K562 (cell line): ENCODE results near the gene NCKIPSD. TPM values are rescaled to one million over a fixed set of nuclear protein-coding genes. Genes with fewer than 3 reads are reported as not detected.

Experiments
- ATAC-seq: fragments of 200-7000 bp; cut with Tn5 transposase; 3 replicates; pipeline ENCODE4 v1.9.1; 2020; ENCODE audit warnings: moderate library complexity
- BruUV-seq: library from RNA; stranded (reverse); fragments of 400-500 nt; replicated peaks from 2 replicates; lab custom pipeline; 2021; lab: Mats Ljungman, UMichigan
- CTCF ChIA-PET: fragments of 300-600 bp; formaldehyde crosslinking; extraction: SDS; loops from one replicate; lab custom pipeline; 2021; ENCODE audit warnings: low intra/inter-chr PET ratio; lab: Yijun Ruan, JAX
- POLR2A ChIA-PET: fragments of 300-600, 350-650 bp; sonication (Branson Sonifier 250); formaldehyde crosslinking; extraction: SDS; loops from one replicate; lab custom pipeline; 2021; ENCODE audit warnings: antibody characterized with exemption, inconsistent platforms; lab: Yijun Ruan, JAX
- DNase-seq, 4 experiments: peaks; one replicate each; pipeline versions ENCODE4 v3.0.0 to v3.0.0-alpha.2; 2011 to 2018; ENCODE audit warnings: low spot score in 3 of 4, mixed read lengths in 3 of 4; ENCODE audit errors: extremely low read depth in 1 of 4
- FAIRE-seq: peaks from 2 replicates; lab custom pipeline; 2011; peaks lifted over from hg19 to GRCh38; lab: Jason Lieb, UNC
- H2AFZ ChIP-seq: 2 replicates; pipeline ENCODE4 v1.6.0; 2011; ENCODE audit warnings: low read depth, low read length, control low read depth, inconsistent platforms
- H3K27ac ChIP-seq: fragments of 200-600 bp; 3 replicates; pipeline ENCODE4 v1.8.0; 2011; ENCODE audit warnings: low read depth, mild to moderate bottlenecking, control low read depth, inconsistent platforms, low read length, moderate library complexity, mixed read lengths; ENCODE audit errors: extremely low read depth
- H3K27me3 ChIP-seq, 2 experiments: fragments of 300-600 bp in 1 of 2; 2 replicates in 1 of 2; 3 replicates in 1 of 2; pipeline versions ENCODE4 v1.6.0 to v1.8.0; 2011; ENCODE audit warnings: inconsistent platforms in 2 of 2, low read length in 2 of 2, mild to moderate bottlenecking in 1 of 2, mixed read lengths in 1 of 2, moderate library complexity in 1 of 2; ENCODE audit not compliant: control insufficient read depth in 2 of 2, insufficient read depth in 2 of 2
- H3K36me3 ChIP-seq: fragments of 300-600 bp; 3 replicates; pipeline ENCODE4 v1.8.0; 2011; ENCODE audit warnings: mild to moderate bottlenecking, low read length, inconsistent platforms; ENCODE audit not compliant: control insufficient read depth, insufficient read depth
- H3K4me1 ChIP-seq, 2 experiments: fragments of 200-600 bp in 1 of 2; replicated peaks in 1 of 2; 2 replicates in 1 of 2; 3 replicates in 1 of 2; pipeline versions ENCODE4 v1.5.1 to v1.8.0; 2011; ENCODE audit warnings: inconsistent platforms in 2 of 2, low read length in 2 of 2, mild to moderate bottlenecking in 1 of 2, mixed read lengths in 1 of 2, moderate library complexity in 1 of 2; ENCODE audit not compliant: control insufficient read depth in 2 of 2, insufficient read depth in 2 of 2
- H3K4me2 ChIP-seq: 2 replicates; pipeline ENCODE4 v1.6.1; 2011; ENCODE audit warnings: low read length, control low read depth, inconsistent platforms, mixed read lengths; ENCODE audit not compliant: insufficient read depth
- H3K4me3 ChIP-seq: fragments of 200-600 bp; sonication (generic), shearing (Covaris generic); 2 replicates; pipeline ENCODE4 v1.5.1; 2016; ENCODE audit warnings: control low read depth, inconsistent platforms
- H3K79me2 ChIP-seq: fragments of 200-600 bp; 3 replicates; pipeline ENCODE4 v1.8.0; 2011; ENCODE audit warnings: low read length, inconsistent platforms; ENCODE audit not compliant: control insufficient read depth, insufficient read depth
- H3K9ac ChIP-seq, 2 experiments: 2 replicates each; pipeline versions ENCODE4 v1.6.0 to v1.6.1; 2011; ENCODE audit warnings: low read depth in 2 of 2, low read length in 2 of 2, control low read depth in 1 of 2, inconsistent platforms in 1 of 2, mild to moderate bottlenecking in 1 of 2, mixed read lengths in 1 of 2; ENCODE audit not compliant: insufficient read depth in 1 of 2
- H3K9me1 ChIP-seq: one replicate; pipeline ENCODE4 v1.6.0; 2011; ENCODE audit warnings: inconsistent platforms, mild to moderate bottlenecking, low read length, moderate library complexity; ENCODE audit not compliant: control insufficient read depth, insufficient read depth
- H3K9me3 ChIP-seq: replicated peaks from 2 replicates; pipeline ENCODE4 v1.5.1; 2011; ENCODE audit warnings: low read depth, low read length, inconsistent platforms; ENCODE audit not compliant: control insufficient read depth, insufficient read depth
- H4K20me1 ChIP-seq: replicated peaks from 2 replicates; pipeline ENCODE4 v1.6.1; 2011; ENCODE audit warnings: low read length, inconsistent platforms, mixed read lengths; ENCODE audit not compliant: control insufficient read depth, insufficient read depth
- ATF4 ChIP-seq: fragments of 450-650 bp; formaldehyde crosslinking; IDR thresholded peaks from 2 replicates; pipeline ENCODE4 v1.4.0; 2022; ENCODE audit warnings: mild to moderate bottlenecking, moderate library complexity
- CBFA2T2 ChIP-seq: fragments of 450-650 bp; conservative IDR thresholded peaks from 2 replicates; pipeline ENCODE4 v1.6.1; 2017; ENCODE audit warnings: mild to moderate bottlenecking
- CBX2 ChIP-seq: fragments of 200-600 bp; sonication (generic); IDR thresholded peaks from one replicate; pipeline ENCODE4 v1.6.1; 2012; ENCODE audit warnings: mild to moderate bottlenecking, low read length, inconsistent platforms; ENCODE audit not compliant: insufficient read depth, poor library complexity, severe bottlenecking
- FOXA3 ChIP-seq, 2 experiments: fragments of 450-650 bp in 1 of 2; sonication (generic) in 1 of 2; formaldehyde crosslinking; IDR thresholded peaks in 1 of 2; conservative IDR thresholded peaks in 1 of 2; 2 replicates each; pipeline versions ENCODE4 v1.4.0 to v1.8.0; 2020 to 2022; ENCODE audit warnings: mild to moderate bottlenecking in 2 of 2, missing genetic modification reagents in 1 of 2
- MECOM ChIP-seq: fragments of 250-450 bp; sonication (Bioruptor Pico); IDR thresholded peaks from 2 replicates; pipeline ENCODE4 v1.8.0; 2022; ENCODE audit warnings: inconsistent platforms
- NFIC ChIP-seq: fragments of 450-650 bp; IDR thresholded peaks from 2 replicates; pipeline ENCODE4 v1.6.1; 2017; ENCODE audit warnings: mild to moderate bottlenecking, inconsistent platforms
- NR2F6 ChIP-seq: fragments of 450-650 bp; formaldehyde crosslinking; IDR thresholded peaks from 2 replicates; pipeline ENCODE4 v1.4.0; 2020; ENCODE audit warnings: mild to moderate bottlenecking
- POLR2G ChIP-seq: fragments of 200-400 bp; formaldehyde crosslinking; IDR thresholded peaks from 2 replicates; pipeline ENCODE4 v1.6.1; 2017; ENCODE audit warnings: low read depth, mild to moderate bottlenecking, antibody characterized with exemption, low read length, moderate library complexity
- SNRNP70 ChIP-seq: fragments of 200-400 bp; formaldehyde crosslinking; optimal IDR thresholded peaks from 2 replicates; pipeline ENCODE3; 2017; ENCODE audit warnings: low read depth, low read length
- SOX6 ChIP-seq: fragments of 450-650 bp; IDR thresholded peaks from 2 replicates; pipeline ENCODE4 v1.6.1; 2014; ENCODE audit warnings: mild to moderate bottlenecking
- SRF ChIP-seq, 2 experiments: fragments of 250-450, 450-650 bp in 1 of 2; sonication (Bioruptor Pico) in 1 of 2; sonication (generic) in 1 of 2; formaldehyde crosslinking; IDR thresholded peaks; 2 replicates each; pipeline versions ENCODE4 v1.5.0 to v1.5.1; 2020 to 2022; ENCODE audit warnings: mild to moderate bottlenecking in 1 of 2, missing genetic modification reagents in 1 of 2
- TARDBP ChIP-seq: fragments of 450-650 bp; IDR thresholded peaks from 2 replicates; pipeline ENCODE4 v1.6.1; 2016
- THAP12 ChIP-seq: fragments of 250-450 bp; sonication (Bioruptor Pico); IDR thresholded peaks from 2 replicates; pipeline ENCODE4 v1.9.0; 2021; ENCODE audit warnings: mild to moderate bottlenecking, inconsistent platforms
- ZKSCAN8 ChIP-seq: fragments of 200-800 bp; sonication (Bioruptor generic); IDR thresholded peaks from 2 replicates; pipeline ENCODE4 v1.6.1; 2016; ENCODE audit warnings: missing genetic modification characterization, missing compliant biosample characterization
- ZNF76 ChIP-seq: fragments of 250-450 bp; sonication (Bioruptor Pico); IDR thresholded peaks from 2 replicates; pipeline ENCODE4 v1.4.0; 2020; ENCODE audit warnings: mild to moderate bottlenecking, moderate library complexity, borderline replicate concordance
- ZNF766 ChIP-seq: fragments of 200-800 bp; sonication (Bioruptor generic); conservative IDR thresholded peaks from 2 replicates; pipeline ENCODE4 v1.6.1; 2016; ENCODE audit warnings: missing genetic modification characterization, missing compliant biosample characterization
- WGBS: fragments of 100-300 bp; shearing (Covaris generic); methylation state at CpG from one replicate; pipeline ENCODE4 v1.1.6; 2016; ENCODE audit warnings: low coverage, mixed read lengths; ENCODE audit not compliant: insufficient coverage; ENCODE audit errors: missing lambda C conversion rate; 5-methylcytosine and 5-hydroxymethylcytosine counted together
- in situ Hi-C: fragments of 300-500 bp; cut with MboI; formaldehyde crosslinking; loops from 4 replicates; pipeline ENCODE4 v1.15.0; 2018; ENCODE audit warnings: inconsistent platforms, mixed read lengths
- intact Hi-C: fragments of 100-400 bp; cut with micrococcal nuclease; formaldehyde crosslinking; loops from 2 replicates; pipeline ENCODE4 v1.14.2; 2022
- polyA plus RNA-seq, 8 experiments: library from polyadenylated mRNA; depleted of rRNA in 4 of 8; stranded (reverse) in 5 of 8; unstranded in 3 of 8; fragments of >200 nt; fragmentation: Nextera tagmentation in 2 of 8; fragmentation: Illumina TruSeq in 1 of 8; extraction: Ambion mirVana in 2 of 8; extraction: Trizol in 1 of 8; gene quantifications; 2 replicates each; pipeline versions ENCODE4 v1.2.1 to v1.2.3, GENCODE V29; 2011 to 2014; ENCODE audit warnings: inconsistent platforms in 1 of 8, missing spikeins in 1 of 8
- total RNA-seq, 7 experiments: library from RNA; depleted of rRNA in 6 of 7; stranded (reverse); fragments of >200 nt in 6 of 7; fragmentation: Illumina TruSeq in 2 of 7; extraction: Trizol in 2 of 7; gene quantifications; 2 replicates each; pipeline versions ENCODE4 v1.2.1 to v1.2.3, GENCODE V29; 2011 to 2021; ENCODE audit warnings: low replicate concordance in 1 of 7
- TF ChIP-seq, protein P1 (sequence below): fragments of 450-650 bp; formaldehyde crosslinking; IDR thresholded peaks from 2 replicates; pipeline ENCODE4 v1.4.0; 2020; ENCODE audit warnings: mild to moderate bottlenecking, moderate library complexity

The NCKIPSD gene
- total and polyA plus RNA-seq, 9 of the 15 experiments (the other 6 are each of a cell fraction or from before 2014, with no cell fraction given) = 0.49 to 24.4 (median 12.3) TPM

GRCh38 chr3:48652923-48653715, 32.6 kb downstream of the NCKIPSD start:
- Histone ChIP-seq H3K4me2 (no peak overlapping the region), H3K36me3 (no peaks in the 10 kb centered on the region), H4K20me1 (no peaks in the 10 kb centered on the region), H3K9me1 (no peaks in the 10 kb centered on the region), H3K27me3 (no peaks in the 10 kb centered on the region), H3K9me3 (no peaks in the 10 kb centered on the region), H3K4me1 (peaks cover 0 to 17% of the 10 kb centered on the region in 2 experiments; a peak in 2 of 5 replicates), H3K79me2 (no peaks in the 10 kb centered on the region), H3K4me3 (no peak overlapping the region), H2AFZ (no peak overlapping the region), H3K27ac (no peak overlapping the region), H3K9ac (no peak overlapping the region)
- no peak for DNase-seq
- no peak for ATAC-seq
- no peak for FAIRE-seq
- intact Hi-C loops (no loop called here), in situ Hi-C loops (no loop called here)
- no TSS peak for BruUV-seq
- 37% methylated on average over 9 of the region's 15 CpGs for WGBS
- CTCF ChIA-PET = no interaction called here
- POLR2A ChIA-PET = interaction anchor here (0.8 to 1.3 kb wide), 3 partner anchors 9 to 18 kb away, joined by 3 to 6 read pairs (median 5); partner anchors contain the start of gene SLC26A6
- TF ChIP-seq SNRNP70 (no peak), ATF4 (CRISPR knock-in tag) (no peak), ZKSCAN8 (no peak), NR2F6 (CRISPR knock-in tag) (no peak), TARDBP (no peak), CBX2 (no peak), CBFA2T2 (no peak), ZNF766 (CRISPR knock-in tag) (no peak), POLR2G (no peak), SRF (CRISPR knock-in tag; IDR thresholded peaks at IDR 0.05) (no peak), SOX6 (no peak), ZNF76 (CRISPR knock-in tag) (no peak), MECOM (no peak), NFIC (no peak), THAP12 (CRISPR knock-in tag) (no peak), FOXA3 (CRISPR knock-in tag; conservative IDR thresholded peaks at IDR 0.05 in 1 of 2, IDR thresholded peaks at IDR 0.05 in 1 of 2) (no peak)
- TF ChIP-seq, protein P1, sequence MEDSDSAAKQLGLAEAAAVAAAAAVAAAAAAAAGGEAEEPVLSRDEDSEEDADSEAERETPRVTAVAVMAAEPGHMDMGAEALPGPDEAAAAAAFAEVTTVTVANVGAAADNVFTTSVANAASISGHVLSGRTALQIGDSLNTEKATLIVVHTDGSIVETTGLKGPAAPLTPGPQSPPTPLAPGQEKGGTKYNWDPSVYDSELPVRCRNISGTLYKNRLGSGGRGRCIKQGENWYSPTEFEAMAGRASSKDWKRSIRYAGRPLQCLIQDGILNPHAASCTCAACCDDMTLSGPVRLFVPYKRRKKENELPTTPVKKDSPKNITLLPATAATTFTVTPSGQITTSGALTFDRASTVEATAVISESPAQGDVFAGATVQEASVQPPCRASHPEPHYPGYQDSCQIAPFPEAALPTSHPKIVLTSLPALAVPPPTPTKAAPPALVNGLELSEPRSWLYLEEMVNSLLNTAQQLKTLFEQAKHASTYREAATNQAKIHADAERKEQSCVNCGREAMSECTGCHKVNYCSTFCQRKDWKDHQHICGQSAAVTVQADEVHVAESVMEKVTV (CRISPR knock-in tag) = no peak
